ENCODE results near the gene TBC1D1.

TBC1D1 gene, protein sequence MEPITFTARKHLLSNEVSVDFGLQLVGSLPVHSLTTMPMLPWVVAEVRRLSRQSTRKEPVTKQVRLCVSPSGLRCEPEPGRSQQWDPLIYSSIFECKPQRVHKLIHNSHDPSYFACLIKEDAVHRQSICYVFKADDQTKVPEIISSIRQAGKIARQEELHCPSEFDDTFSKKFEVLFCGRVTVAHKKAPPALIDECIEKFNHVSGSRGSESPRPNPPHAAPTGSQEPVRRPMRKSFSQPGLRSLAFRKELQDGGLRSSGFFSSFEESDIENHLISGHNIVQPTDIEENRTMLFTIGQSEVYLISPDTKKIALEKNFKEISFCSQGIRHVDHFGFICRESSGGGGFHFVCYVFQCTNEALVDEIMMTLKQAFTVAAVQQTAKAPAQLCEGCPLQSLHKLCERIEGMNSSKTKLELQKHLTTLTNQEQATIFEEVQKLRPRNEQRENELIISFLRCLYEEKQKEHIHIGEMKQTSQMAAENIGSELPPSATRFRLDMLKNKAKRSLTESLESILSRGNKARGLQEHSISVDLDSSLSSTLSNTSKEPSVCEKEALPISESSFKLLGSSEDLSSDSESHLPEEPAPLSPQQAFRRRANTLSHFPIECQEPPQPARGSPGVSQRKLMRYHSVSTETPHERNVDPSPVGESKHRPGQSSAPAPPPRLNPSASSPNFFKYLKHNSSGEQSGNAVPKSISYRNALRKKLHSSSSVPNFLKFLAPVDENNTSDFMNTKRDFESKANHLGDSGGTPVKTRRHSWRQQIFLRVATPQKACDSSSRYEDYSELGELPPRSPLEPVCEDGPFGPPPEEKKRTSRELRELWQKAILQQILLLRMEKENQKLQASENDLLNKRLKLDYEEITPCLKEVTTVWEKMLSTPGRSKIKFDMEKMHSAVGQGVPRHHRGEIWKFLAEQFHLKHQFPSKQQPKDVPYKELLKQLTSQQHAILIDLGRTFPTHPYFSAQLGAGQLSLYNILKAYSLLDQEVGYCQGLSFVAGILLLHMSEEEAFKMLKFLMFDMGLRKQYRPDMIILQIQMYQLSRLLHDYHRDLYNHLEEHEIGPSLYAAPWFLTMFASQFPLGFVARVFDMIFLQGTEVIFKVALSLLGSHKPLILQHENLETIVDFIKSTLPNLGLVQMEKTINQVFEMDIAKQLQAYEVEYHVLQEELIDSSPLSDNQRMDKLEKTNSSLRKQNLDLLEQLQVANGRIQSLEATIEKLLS (N-terminal part only)

DNA sequence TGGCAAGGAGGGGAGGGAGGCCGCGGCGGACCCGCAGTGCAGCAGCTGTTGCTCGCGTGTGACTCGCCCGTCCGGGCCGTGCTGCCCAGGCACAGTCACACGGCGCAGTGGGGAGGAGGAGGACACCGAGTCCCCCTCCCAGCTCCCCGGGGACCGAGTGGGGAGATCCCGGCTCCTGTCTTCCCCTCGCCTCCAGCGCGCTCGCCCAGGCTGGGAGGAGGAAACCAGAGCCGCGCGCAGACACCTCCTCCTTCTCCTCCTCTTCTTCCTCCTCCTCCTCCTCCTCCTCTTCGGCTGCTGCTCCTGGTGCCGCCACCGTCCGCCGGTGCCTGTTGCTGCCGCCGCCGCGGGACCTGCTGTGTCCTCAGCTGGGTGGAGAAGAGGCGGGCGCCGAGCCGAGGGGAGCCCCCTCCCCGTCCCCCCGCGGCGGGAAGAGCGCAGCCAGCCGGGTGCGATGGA, at the start of gene TBC1D1:
Gene TBC1D1 (plus strand): TSS at position 284 of the 459 bp plus-strand sequence. CDS start 11,012 bp downstream, outside the sequence.
- peak; percentile 37 for DNase-seq

DNA sequence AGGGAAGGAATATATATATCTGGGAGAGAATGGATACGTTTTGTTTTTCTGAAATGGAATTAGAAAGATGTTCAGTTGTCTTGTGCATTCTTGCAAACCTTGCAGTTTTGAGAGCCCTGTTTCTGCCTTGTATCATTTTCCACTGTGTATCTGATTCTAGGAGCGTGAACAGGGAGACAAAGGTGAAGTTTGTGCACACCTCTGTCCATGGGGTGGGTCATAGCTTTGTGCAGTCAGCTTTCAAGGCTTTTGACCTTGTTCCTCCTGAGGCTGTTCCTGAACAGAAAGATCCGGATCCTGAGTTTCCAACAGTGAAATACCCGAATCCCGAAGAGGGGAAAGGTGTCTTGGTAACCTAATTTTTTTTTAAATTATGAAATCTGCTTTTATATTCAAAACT, 46.7 kb upstream of the TBC1D1 start:
- DNase-seq = no peak

DNA sequence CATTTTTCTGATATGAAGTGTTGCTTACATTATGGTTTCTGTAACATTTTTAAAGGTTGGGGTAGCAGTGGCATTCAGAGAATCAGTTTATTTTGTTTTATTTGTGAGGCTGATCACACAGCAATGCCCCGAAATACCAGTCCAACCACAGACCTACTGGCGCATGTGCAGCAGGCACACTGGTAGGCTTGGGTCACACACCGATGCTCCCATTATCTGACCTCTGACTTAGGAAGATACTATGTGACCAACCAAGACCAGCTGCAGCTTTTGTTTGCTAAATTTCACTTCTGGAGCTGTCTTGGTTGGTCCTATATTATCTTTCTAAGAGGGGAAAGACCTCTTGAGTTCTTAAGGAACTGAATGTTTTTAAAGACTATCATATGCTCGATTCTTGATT, 45.7 kb upstream of the TBC1D1 start:
- no peak for DNase-seq

DNA sequence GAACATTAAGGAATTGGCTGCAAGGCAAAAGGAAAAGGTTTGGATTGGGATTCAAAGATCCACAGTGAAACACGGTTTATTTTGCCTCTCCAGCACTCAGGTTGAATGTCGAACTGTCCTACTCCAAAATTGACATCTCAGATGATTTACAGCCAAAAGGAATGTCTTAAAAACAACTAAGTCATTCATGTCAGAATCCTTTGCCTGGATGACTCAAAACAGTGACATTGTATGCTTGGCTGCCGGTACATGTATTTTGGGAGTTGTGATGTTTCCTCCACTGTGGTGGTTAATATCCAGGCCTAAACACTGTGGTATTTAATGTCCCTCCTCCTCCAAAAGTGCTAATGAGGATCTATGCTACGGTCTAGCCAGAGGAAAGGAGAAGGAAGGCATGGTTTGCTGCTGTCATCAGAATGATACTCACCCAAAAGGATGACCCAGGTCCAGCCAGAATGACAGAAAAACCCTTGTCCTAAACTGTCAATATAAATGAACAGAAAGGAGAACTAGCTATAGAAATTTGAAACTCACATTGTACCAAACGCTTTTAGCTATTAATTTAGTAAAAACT, 43.5 kb upstream of the TBC1D1 start:
- DNase-seq = no peak

DNA sequence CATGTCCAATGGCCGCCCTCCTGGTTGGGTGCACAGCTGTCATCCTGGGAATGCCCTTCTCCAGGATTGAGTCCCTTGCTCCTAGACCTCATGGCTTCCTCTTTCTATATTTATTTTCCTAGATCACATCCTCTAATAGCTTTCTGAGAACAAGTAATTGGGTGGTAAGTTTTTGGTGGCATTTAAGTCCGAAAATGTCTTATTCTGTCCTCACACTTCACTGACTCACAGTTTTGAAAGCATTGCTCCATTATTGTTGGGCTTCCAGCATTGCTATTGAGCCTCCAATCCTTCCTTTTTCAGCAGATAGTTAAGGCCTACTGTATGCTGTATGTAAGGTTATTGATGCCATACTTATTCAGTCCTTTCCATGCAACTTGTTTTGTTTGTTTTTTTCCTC, 38.5 kb upstream of the TBC1D1 start:
- no peak for DNase-seq

DNA sequence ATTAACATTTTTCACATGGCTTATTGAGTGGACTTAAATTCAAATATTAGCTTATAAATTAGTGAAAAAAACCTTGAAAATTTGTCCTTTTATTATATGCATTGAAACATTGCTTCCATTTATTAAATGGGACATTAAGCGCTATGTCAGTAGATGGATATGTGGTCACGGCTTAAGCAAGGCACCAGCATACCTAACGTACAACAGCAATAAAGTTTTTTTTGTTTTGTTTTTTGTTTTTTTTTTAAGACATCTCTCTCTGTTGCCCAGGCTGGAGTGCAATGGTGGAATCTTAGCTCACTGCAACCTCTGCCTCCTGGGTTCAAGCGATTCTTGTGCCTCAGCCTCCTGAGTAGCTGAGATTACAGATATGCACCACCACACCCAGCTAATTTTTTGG, 32.8 kb upstream of the TBC1D1 start:
- DNase-seq = no peak

DNA sequence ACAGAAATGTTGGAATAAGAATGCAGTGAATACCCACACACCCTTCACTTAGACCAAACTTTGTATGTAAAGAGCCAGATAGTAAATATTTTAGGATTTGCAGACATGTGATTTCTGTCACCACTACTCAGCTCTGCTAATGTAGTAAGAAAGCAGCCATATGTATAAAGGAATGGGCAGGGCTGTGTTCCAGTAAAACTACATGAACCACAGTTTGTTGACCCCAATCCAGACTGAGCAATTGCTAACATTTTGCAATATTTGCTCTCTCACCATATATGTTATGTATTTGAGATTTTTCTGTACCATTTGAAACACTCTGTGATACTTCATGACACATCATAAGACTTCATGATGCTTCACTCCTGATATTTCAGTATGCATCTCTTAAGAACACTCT, 32.0 kb upstream of the TBC1D1 start:
- DNase-seq = no peak

DNA sequence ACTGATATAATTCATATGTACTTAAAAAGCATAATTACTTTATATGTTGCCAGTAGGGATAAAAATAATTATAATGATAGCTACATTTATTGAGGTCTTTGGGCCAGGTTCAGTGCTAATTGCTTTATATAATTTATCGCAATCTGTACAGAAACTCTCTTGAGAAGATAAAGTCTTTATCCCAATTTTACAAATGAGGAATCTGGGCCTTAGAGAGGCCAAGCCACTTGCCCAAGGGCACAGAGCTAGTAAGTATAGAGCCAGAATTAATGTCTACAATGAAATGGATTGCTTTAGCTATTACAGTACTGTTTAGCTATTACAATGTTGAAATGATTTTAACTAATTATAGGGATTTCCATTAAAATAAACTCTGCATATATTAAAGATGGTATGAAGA, 30.6 kb upstream of the TBC1D1 start:
- no peak for DNase-seq

DNA sequence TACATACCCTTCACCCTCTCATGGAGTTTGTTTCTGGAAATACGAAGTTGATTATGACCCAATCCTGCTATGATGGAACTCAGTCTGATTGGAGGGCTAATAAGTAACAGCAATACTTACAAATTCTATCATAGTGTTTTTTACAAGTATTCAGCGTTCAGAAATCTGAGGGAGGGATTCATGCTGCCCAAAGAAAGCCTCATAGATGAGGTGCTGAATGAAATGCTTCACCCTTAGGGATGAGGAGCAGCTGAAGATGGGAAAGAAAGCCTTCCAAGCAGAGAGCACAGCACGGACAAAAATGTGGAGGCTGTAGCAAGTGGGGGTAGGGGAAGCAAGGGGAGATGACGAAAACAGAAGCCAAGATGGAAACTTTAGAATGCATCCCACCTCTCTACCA, 27.9 kb upstream of the TBC1D1 start:
- no peak for DNase-seq

DNA sequence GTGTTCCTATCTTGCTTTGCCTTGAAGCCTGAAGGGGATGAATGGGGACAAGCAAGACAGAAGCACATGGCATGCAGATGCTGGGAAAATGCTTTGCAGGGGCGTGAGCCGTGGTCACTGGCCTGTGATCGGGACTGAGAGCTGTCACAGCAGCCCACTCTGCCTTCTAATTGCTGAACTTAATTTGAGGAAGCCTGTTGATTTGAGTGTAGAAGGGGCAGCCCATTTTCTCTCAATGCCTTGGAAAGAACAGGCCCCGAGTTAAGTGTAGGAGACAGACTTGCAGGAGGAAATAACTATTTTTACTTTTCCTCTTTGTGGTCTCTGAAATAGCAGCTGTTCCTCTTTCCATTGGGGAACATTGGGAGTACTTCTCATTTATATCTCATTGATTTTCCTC, 26.1 kb upstream of the TBC1D1 start:
- DNase-seq = no peak

DNA sequence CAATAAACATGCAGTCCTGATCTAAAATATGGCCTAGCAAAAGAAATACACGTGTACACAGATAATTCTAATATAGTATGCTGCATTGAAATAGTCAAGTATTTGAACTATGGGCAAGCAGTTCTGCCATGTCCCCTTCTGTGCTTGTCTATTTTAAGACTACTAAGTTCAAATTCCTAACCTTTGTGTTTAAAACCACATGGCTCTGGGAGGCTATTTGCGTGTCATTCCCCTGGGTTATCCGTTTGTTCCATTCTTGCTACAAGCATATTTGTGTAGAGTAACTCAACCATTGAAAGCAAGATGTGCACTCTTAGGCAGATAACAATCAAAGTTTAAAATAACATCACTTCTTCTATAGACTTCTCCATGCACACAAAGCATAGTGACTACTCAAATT, 25.4 kb upstream of the TBC1D1 start:
- no peak for DNase-seq

DNA sequence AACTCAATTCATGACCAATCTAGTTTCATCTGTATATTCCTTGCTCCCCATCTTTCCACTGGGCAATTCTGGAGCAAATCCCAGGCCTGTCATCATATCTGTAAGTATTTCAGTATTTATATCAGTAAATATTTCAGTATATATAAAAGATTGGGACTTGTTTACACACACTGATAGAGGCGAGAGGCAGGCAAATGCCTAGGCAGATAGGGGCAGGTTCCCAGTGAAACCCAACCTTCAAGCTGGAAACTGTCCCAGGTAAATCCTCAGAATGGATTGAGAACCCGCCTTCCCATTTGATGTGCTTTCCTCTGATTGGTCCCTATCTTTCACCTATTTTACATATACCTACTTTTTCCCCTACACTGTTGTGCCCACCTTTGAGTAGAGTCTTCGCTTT, 23.8 kb upstream of the TBC1D1 start:
- DNase-seq = no peak

DNA sequence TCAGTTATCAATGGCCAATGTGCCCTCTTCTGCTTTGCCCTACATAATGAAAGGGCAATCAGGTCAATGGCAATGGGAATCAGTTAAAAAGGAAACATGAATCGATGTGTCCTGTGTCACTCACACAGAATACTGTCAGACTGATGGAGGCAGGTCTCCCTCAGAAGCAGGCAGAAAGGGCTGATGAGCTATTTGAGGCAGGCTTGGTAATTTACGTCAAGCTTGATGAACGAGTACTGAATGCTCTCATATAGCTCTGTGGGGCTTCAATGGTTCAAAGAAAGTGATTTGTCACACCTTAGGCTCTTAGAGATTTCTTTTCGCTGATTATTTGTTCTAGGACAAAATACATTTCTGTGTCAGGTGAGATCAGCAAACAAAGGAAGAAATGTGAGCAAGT, 22.6 kb upstream of the TBC1D1 start:
- DNase-seq = no peak

DNA sequence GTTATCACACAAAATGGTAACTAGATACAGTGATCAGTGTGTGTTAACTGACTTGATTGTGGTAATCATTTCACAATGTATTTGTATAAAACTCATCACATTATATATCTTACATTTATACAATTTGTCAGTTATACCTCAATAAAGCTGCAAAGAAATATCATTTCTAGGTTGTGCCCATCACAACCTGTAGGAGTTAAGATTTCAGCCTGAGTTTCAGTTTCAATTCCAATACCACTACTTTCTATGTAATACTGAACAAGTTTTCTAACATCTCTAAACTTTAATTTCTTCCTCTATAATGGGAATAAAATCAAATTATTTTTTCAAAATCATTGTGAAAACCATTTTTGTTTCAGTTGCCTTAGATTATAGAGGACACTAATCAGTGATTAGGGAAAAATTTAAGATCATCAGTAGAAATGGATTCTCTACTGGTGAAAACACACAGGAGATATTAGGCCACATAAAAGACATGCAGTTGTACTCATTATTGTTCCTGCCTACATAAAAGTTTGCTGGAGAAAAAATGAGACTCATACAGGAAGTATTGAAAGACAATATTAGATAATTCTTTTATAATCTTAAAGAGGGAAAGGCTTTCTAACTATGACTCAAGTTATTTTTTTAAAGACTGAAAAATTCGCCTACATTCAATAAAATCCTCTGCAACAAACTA, 18.4 kb upstream of the TBC1D1 start:
- DNase-seq = no peak

DNA sequence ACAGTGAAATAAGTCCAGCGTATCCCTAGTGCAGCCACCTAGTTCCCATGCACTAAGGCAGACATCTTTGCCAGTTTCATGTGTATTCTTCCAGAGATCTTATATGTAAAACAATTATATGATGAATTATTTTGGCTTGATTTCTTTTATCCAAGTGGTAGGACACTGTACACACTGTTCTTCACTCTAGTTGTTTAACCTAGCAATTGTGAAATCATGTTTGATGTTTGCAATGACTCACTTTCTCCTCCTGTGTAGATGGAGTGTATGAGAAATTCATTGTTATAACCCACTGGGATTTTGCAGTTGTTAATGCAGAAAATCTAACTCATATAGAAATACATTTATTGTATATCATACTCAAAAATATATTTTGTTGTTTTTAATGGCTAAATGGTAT, 17.5 kb upstream of the TBC1D1 start:
- DNase-seq = no peak

DNA sequence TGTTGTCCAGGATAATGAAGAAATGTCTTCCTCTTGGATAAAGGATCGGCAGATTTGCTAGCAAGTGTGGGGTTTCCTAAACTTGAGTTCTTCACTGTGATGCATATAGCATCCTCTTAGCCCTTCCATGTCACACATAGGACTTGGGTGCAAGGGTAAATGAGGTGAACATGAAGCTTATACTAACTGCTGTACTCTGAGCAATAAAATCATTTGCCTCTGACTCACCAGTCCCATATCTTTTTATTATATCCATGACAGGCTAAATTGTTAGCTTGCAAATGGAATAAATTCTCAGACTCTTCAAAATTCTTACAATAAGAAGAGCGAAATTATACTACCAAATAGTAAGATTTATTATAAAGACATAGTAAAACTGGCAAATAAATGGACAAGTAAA, 14.7 kb upstream of the TBC1D1 start:
- DNase-seq = no peak

DNA sequence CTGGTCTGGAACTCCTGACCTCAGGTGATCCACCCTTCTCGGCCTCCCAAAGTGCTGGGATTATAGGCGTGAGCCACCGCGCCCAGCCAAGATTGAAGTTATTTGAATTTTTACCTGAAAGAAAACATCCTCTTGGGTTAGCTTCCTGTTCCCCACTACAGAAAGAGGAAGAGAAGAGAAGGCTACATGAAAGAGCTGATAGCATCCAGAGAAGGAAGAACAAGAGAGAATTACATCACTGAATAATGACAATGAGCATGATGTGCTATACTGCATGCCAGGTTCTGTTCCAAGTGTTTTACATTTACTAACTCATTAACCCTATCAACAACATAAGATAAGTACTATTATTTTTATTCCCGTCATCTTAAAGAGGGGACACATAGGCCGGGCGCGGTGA, 11.5 kb upstream of the TBC1D1 start:
- no peak for DNase-seq

DNA sequence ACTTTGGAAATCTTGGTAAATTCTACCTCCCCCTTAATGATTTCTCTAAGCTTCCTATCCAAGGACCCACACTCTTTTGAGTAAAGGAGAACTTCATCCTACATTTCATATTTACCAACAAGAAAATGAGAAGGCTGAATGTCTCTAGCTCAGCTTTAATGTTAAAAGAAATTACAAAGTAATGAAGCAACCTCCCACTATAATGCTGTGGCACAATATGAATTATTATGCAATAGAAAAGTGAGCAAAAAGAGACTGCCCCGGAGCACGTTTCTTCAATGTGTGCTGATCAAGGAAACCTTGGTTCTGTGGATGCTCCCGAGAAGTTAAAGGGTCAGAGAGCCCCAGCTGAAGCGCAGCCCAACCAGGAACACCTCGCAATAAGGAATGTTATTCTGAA, 9.1 kb upstream of the TBC1D1 start:
- DNase-seq = no peak

DNA sequence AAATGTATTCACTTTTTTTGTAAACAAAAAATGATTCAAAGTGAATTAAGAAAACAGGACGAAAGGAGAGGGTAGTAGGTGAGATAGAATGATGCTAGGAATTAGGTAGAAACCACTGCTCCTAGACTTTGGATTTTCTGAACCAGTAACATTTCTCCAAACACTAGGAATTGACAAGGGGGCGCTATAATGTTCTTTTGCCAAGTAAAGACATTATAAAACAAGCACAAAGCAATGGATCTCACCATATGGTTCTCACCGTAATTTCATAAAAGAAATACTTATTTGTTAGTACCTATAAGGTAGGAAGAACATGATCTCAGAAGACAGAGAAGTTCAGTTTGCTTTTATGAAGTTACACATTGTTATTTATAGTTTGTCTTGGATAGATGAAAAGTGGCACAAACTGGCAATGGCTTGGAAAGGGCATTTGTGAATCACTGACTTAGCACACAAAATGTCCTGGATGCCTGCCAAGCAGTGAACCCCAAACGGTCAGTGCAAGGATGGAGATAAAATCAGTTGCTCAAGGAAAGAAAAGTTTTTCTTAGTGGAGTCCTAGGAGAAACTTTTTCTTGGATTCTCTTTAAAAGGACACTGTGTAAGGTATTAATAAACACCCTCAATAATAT, 8.1 kb upstream of the TBC1D1 start:
- DNase-seq = no peak

DNA sequence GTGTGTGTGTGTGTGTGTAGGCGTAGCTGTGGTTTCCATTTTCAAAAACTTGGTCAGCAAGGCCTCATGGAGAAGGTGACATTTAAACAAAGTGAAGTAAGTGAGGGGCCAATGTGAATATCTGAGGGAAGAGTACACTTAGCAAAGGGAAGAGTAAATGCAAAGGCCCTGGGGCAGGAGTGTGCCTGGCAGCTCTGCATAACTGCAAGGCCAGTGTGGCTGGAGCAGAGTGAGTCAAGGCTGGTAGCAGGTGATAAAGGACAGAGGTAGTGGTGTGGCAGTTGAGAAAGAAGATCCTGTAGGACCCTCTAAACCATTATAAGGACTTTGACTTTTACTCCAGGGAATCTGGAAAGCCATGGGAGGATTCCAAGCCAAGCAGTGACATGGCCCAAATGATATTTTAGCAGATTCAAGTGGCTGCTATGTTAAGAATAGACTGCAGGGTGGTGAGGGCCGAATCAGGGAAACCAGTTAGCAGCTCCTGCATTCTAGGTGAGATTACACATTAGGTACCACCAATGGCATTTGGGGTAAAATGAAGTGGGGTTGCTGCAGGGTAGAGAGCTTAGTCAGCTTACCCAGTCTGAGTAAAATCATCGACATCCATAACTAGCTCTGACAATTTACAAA, 5.9 kb upstream of the TBC1D1 start:
- no peak for DNase-seq

DNA sequence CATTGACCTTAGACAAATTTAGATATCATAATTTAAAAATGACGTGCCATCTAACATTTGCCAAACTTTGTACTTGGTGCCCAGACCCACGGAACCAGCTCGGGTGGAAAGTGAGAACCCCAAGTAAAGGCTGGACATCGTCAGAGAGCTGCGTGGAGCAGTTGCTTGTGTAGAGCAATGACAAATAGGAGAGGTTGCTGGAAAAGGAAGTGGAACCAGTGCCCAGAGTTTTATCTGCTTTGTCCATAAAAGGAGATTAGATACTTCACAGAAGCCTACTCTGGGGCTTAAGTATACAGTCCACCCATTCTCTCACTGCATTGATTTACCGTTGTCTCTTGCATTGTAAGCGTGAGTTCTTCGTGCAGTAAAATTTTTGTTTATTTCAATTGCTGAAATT, 5.4 kb upstream of the TBC1D1 start:
- no peak for DNase-seq
